ENCODE measurements around the gene TNFAIP1. TPM values are rescaled to one million over a fixed set of nuclear protein-coding genes. Genes with fewer than 3 reads are reported as not detected.

TNFAIP1 gene
- total RNA-seq, 1 donor = 31.8 TPM

DNA sequence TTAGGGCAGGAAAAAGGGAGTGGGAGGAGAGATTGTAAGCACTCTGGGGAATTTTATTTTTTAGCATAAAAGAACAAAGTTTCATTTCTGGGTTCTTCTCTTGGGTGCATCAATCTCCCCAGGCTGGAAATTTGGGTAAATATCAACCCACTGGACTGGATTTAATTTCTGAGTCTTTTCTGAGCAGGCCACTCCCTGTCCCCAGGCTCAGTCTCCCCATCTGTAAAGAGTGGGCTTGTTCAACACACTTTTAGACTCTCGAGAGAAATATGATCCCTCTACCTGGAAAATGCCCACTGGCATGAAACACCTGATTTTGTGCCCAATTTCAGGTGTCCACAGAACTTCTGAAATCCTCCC is 35.2 kb downstream of the TNFAIP1 start:
- peaks cover 16% of the 10 kb centered on the region for H3K27me3 ChIP-seq (ENCODE audit: insufficient read depth, low read length)
- H3K4me3 ChIP-seq (ENCODE audit: insufficient read depth, low read length) = no peak overlapping the region
- H4K20me1 ChIP-seq (ENCODE audit: insufficient read depth, low read length) = peaks cover 14% of the 10 kb centered on the region
- H3K27ac ChIP-seq (ENCODE audit: low read depth, low read length) = no peak overlapping the region
- no peaks in the 10 kb centered on the region for H3K79me2 ChIP-seq (ENCODE audit: insufficient read depth, low read length)
- peaks cover 7% of the 10 kb centered on the region for H3K4me1 ChIP-seq (ENCODE audit: insufficient read depth, low read length)
- TF ChIP-seq, protein P1, sequence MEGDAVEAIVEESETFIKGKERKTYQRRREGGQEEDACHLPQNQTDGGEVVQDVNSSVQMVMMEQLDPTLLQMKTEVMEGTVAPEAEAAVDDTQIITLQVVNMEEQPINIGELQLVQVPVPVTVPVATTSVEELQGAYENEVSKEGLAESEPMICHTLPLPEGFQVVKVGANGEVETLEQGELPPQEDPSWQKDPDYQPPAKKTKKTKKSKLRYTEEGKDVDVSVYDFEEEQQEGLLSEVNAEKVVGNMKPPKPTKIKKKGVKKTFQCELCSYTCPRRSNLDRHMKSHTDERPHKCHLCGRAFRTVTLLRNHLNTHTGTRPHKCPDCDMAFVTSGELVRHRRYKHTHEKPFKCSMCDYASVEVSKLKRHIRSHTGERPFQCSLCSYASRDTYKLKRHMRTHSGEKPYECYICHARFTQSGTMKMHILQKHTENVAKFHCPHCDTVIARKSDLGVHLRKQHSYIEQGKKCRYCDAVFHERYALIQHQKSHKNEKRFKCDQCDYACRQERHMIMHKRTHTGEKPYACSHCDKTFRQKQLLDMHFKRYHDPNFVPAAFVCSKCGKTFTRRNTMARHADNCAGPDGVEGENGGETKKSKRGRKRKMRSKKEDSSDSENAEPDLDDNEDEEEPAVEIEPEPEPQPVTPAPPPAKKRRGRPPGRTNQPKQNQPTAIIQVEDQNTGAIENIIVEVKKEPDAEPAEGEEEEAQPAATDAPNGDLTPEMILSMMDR (IDR thresholded peaks at IDR 0.05; ENCODE audit: extremely low read depth, low read depth, low read length) = no peak
- no peaks in the 10 kb centered on the region for H3K9me3 ChIP-seq (ENCODE audit: low read depth, low read length)
- no peaks in the 10 kb centered on the region for H3K36me3 ChIP-seq (ENCODE audit: insufficient read depth, low read length)
- peak; percentile 82 for DNase-seq (ENCODE audit: insufficient read length, low spot score, missing footprints)
- peak overlapping the region; percentile 79 for H3K4me2 ChIP-seq (ENCODE audit: insufficient read depth, low read length)
- no peak overlapping the region for H2AFZ ChIP-seq (ENCODE audit: low read length)

DNA sequence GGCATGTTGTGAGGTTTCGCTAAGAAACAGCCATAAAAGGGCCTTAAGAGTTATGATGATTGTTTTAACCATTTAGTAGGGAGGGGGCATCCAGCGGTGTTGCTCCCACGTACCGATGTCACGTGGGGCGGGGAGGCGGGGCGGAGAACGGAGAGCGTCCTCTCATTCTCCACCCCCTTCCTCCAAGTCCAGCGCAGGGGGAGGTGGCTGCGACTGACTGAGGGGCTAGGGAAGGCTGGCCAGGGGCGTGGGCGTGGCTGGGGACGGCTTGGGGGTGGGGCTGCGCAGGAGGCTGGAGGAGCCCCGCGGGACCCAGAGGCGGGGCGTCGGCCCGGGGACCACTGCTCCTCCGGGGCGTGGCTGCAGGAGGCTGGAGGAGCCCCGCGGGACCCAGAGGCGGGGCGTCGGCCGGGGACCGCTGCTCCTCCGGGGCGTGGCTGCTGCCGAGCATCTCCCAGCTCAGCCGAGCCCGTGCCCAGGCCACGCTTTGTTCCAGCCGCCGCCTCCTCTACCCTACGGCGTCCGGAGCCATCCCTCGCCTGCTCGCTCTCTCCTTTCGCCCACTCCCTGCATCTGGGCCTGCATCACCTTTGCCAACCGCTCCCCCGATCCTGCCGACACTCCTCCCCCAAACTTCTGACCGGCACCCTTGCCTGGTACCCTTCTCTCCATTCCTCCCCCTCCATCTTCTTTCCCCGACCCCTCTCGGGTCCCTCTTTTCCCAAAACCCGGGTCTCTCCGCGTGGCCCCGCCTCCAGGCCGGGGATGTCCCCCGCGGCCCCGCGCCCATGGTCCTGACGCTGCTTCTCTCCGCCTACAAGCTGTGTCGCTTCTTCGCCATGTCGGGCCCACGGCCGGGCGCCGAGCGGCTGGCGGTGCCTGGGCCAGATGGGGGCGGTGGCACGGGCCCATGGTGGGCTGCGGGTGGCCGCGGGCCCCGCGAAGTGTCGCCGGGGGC is 36.0 kb downstream of the TNFAIP1 start, which contains the start of gene SARM1:
SARM1 (plus strand) TSS at position 450 of the 958 bp plus-strand sequence; CDS start at position 789, 339 bp downstream.
- Histone ChIP-seq H3K79me2 (ENCODE audit: insufficient read depth, low read length) (no peaks in the 10 kb centered on the region), H3K27ac (ENCODE audit: low read depth, low read length) (no peak within 1 kb of the TSS), H3K4me3 (ENCODE audit: insufficient read depth, low read length) (peak within 1 kb of the TSS; percentile 65), H3K4me1 (ENCODE audit: insufficient read depth, low read length) (peaks cover 7% of the 10 kb centered on the region), H3K9me3 (ENCODE audit: low read depth, low read length) (no peaks in the 10 kb centered on the region), H3K36me3 (ENCODE audit: insufficient read depth, low read length) (no peaks in the 10 kb centered on the region), H3K4me2 (ENCODE audit: insufficient read depth, low read length) (peak within 1 kb of the TSS; percentile 79), H2AFZ (ENCODE audit: low read length) (no peak within 1 kb of the TSS), H3K27me3 (ENCODE audit: insufficient read depth, low read length) (peaks cover 16% of the 10 kb centered on the region), H4K20me1 (ENCODE audit: insufficient read depth, low read length) (peaks cover 14% of the 10 kb centered on the region)
- peak; percentile 98 for DNase-seq (ENCODE audit: insufficient read length, low spot score, missing footprints)
- TF ChIP-seq, protein P1 (IDR thresholded peaks at IDR 0.05; ENCODE audit: extremely low read depth, low read depth, low read length) = no peak

DNA sequence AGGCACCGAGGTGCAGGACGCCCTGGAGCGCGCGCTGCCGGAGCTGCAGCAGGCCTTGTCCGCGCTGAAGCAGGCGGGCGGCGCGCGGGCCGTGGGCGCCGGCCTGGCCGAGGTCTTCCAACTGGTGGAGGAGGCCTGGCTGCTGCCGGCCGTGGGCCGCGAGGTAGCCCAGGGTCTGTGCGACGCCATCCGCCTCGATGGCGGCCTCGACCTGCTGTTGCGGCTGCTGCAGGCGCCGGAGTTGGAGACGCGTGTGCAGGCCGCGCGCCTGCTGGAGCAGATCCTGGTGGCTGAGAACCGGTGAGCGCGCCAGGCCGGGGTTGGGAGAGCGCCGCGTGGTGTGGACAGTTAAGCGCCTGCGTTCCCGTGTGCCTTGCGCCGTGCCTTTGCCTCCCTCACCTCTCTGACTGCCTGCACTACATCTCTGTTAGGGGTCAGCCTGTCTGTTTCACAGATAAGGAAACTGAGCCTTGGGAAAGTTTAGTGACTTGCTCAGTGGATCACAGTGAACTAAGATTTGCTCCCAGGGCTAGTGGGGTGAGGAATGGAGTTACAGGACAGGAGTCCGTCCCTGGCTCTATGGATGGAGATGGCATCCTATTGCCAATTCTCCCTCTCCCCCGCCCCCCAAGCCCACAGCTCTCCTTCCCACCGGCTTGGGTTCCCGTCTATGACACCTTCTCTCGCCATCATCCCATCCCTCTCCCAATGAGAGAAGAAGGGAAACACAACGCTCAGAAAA is 36.8 kb downstream of the TNFAIP1 start:
- H4K20me1 ChIP-seq (ENCODE audit: insufficient read depth, low read length) = peaks cover 14% of the 10 kb centered on the region
- no peaks in the 10 kb centered on the region for H3K36me3 ChIP-seq (ENCODE audit: insufficient read depth, low read length)
- H3K9me3 ChIP-seq (ENCODE audit: low read depth, low read length) = no peaks in the 10 kb centered on the region
- no peak overlapping the region for H2AFZ ChIP-seq (ENCODE audit: low read length)
- TF ChIP-seq, protein P1 (IDR thresholded peaks at IDR 0.05; ENCODE audit: extremely low read depth, low read depth, low read length) = no peak
- peaks cover 7% of the 10 kb centered on the region for H3K4me1 ChIP-seq (ENCODE audit: insufficient read depth, low read length)
- H3K27ac ChIP-seq (ENCODE audit: low read depth, low read length) = no peak overlapping the region
- peak overlapping the region; percentile 65 for H3K4me3 ChIP-seq (ENCODE audit: insufficient read depth, low read length)
- peaks cover 16% of the 10 kb centered on the region for H3K27me3 ChIP-seq (ENCODE audit: insufficient read depth, low read length)
- DNase-seq (ENCODE audit: insufficient read length, low spot score, missing footprints) = peak; percentile 93
- H3K79me2 ChIP-seq (ENCODE audit: insufficient read depth, low read length) = no peaks in the 10 kb centered on the region
- peak overlapping the region; percentile 79 for H3K4me2 ChIP-seq (ENCODE audit: insufficient read depth, low read length)

DNA sequence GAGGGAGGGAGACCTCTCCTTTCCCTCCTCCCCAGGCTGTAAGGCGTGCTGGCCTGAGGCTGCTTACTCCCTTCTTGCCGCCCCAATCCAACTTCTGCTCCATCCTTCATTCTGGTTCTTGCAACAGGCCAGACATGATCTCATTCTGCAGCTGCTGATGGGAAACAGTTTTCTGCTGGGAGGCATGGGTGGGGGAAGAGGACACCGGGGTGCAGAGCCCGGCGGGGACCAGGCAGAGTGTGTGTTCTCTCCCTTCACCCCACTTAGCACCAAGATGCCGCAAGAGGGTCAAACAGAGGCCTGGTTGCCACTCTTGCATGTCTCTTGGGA is 37.3 kb downstream of the TNFAIP1 start:
- peaks cover 7% of the 10 kb centered on the region for H3K4me1 ChIP-seq (ENCODE audit: insufficient read depth, low read length)
- TF ChIP-seq, protein P1 (IDR thresholded peaks at IDR 0.05; ENCODE audit: extremely low read depth, low read depth, low read length) = no peak
- no peak overlapping the region for H3K4me3 ChIP-seq (ENCODE audit: insufficient read depth, low read length)
- peak overlapping the region; percentile 79 for H3K4me2 ChIP-seq (ENCODE audit: insufficient read depth, low read length)
- peaks cover 14% of the 10 kb centered on the region for H4K20me1 ChIP-seq (ENCODE audit: insufficient read depth, low read length)
- H3K9me3 ChIP-seq (ENCODE audit: low read depth, low read length) = no peaks in the 10 kb centered on the region
- DNase-seq (ENCODE audit: insufficient read length, low spot score, missing footprints) = no peak
- H2AFZ ChIP-seq (ENCODE audit: low read length) = no peak overlapping the region
- H3K36me3 ChIP-seq (ENCODE audit: insufficient read depth, low read length) = no peaks in the 10 kb centered on the region
- peaks cover 16% of the 10 kb centered on the region for H3K27me3 ChIP-seq (ENCODE audit: insufficient read depth, low read length)
- no peak overlapping the region for H3K27ac ChIP-seq (ENCODE audit: low read depth, low read length)
- no peaks in the 10 kb centered on the region for H3K79me2 ChIP-seq (ENCODE audit: insufficient read depth, low read length)
